Measurements from ENCODE around the gene CHTOP.

The CHTOP gene

DNA sequence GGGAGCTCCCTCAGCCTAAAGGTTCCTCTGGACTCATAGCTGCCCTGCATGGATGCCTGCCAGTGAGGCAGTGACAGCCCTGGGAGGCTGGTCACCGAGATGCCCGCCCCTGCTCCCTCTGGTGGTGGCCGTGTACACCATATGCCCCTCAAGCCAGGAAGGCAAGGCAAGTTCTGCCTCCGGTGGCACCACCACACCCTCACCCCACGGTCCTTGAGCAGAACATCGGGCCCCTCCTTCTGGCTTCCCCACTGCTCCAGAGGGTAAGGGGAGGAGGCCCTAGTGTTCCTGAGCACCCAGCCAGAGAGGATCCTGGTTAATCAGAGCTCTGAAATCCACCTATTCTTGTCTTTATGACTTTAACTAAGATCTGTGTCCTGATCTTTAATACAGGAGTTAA lies 16.2 kb upstream of the CHTOP start:
- DNase-seq (ENCODE audit: low spot score): peak; percentile 73

DNA sequence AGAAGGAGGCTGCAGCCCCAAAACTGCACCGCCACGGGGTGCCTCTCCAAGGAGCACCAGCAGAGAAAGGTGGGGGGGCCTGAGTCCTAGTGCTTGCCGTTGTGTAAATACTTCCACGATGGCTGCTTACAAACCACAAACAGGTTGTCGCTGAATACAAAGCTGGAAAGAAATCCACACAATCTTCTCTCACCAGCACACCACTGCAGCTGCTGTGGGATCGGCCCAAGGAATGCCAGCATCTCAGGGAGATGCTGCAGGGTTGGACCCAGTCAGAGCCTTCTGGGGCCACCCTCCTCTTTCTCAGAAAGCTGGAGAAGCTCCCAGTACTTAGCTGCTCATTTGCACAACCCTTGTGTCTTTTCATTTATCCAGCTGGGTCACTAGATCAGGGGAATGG lies 14.7 kb upstream of the CHTOP start:
- H3K9me3 Mint-ChIP-seq: no peaks in the 10 kb centered on the region
- no peak for DNase-seq (ENCODE audit: low spot score)
- no peaks in the 10 kb centered on the region for H3K27me3 Mint-ChIP-seq (ENCODE audit: low read depth)
- no peaks in the 10 kb centered on the region for H3K36me3 Mint-ChIP-seq (ENCODE audit: low read depth)
- peaks cover 7% of the 10 kb centered on the region for H3K4me1 Mint-ChIP-seq (ENCODE audit: low read depth)
- H3K4me3 Mint-ChIP-seq: no peak overlapping the region
- no peak overlapping the region for H3K27ac Mint-ChIP-seq

More for the DNA sequence above, 16.2 kb upstream of the CHTOP start:
- no peaks in the 10 kb centered on the region for H3K9me3 Mint-ChIP-seq
- H3K4me3 Mint-ChIP-seq: no peak overlapping the region
- H3K36me3 Mint-ChIP-seq (ENCODE audit: low read depth): no peaks in the 10 kb centered on the region
- H3K4me1 Mint-ChIP-seq (ENCODE audit: low read depth): peaks cover 7% of the 10 kb centered on the region
- H3K27me3 Mint-ChIP-seq (ENCODE audit: low read depth): no peaks in the 10 kb centered on the region
- peak overlapping the region; percentile 6 for H3K27ac Mint-ChIP-seq

DNA sequence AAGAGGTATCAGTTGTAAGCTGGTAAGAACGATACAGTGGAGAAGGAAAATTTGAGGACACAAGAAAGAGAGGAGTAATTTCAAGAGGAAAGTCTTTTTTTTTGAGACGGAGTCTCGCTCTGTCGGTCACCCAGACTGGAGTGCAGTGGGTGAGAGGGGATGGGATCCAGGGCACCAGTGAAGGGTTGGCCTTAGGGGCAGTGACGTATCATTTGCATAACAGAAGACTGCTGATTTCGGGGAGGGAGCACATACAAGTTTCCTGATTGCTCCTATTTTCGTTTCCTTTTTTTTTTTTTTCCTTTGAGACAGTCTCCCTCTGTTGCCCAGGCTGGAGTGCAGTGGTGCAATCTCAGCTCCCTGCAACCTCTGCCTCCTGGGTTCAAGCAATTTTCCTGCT lies 10.8 kb upstream of the CHTOP start:
- Mint-ChIP-seq H3K36me3 (ENCODE audit: low read depth) (no peaks in the 10 kb centered on the region), H3K27ac (no peak overlapping the region), H3K27me3 (ENCODE audit: low read depth) (no peaks in the 10 kb centered on the region), H3K9me3 (no peaks in the 10 kb centered on the region), H3K4me1 (ENCODE audit: low read depth) (no peaks in the 10 kb centered on the region), H3K4me3 (no peak overlapping the region)
- DNase-seq (ENCODE audit: low spot score): no peak

- DNase-seq (ENCODE audit: low spot score): no peak
- no peaks in the 10 kb centered on the region for H3K36me3 Mint-ChIP-seq (ENCODE audit: low read depth)
- H3K9me3 Mint-ChIP-seq: no peaks in the 10 kb centered on the region
- no peaks in the 10 kb centered on the region for H3K4me1 Mint-ChIP-seq (ENCODE audit: low read depth)
- H3K27ac Mint-ChIP-seq: no peak overlapping the region
- H3K4me3 Mint-ChIP-seq: no peak overlapping the region
- H3K27me3 Mint-ChIP-seq (ENCODE audit: low read depth): no peaks in the 10 kb centered on the region
These were observed 8.8 kb upstream of the CHTOP start for GRCh38 chr1:153624965-153625611.

DNA sequence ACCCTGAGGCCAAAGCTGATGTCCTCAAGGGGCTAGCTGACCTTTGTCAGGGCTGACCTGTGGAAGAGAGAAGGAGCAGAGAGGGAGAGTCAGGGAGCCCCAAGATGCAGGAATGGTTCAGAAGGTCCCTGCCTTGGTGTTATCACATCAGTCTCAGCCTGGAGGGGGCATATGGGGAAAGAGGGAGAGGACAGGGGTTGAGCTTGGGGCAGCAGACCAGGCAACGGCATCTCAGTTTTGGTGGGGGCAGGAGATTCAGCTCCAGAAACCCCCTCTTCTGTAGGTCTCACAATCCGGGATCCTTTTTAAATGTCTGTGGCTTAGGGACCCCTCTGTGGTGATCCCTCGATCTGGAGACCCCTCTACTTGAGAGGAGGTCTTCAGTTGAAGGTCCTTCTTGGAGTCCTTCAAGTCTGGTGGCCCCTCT lies 7.4 kb upstream of the CHTOP start:
- Mint-ChIP-seq H3K4me1 (ENCODE audit: low read depth) (peaks cover 3% of the 10 kb centered on the region), H3K36me3 (ENCODE audit: low read depth) (no peaks in the 10 kb centered on the region), H3K4me3 (no peak overlapping the region), H3K27me3 (ENCODE audit: low read depth) (no peaks in the 10 kb centered on the region), H3K9me3 (no peaks in the 10 kb centered on the region), H3K27ac (no peak overlapping the region)
- no peak for DNase-seq (ENCODE audit: low spot score)

DNA sequence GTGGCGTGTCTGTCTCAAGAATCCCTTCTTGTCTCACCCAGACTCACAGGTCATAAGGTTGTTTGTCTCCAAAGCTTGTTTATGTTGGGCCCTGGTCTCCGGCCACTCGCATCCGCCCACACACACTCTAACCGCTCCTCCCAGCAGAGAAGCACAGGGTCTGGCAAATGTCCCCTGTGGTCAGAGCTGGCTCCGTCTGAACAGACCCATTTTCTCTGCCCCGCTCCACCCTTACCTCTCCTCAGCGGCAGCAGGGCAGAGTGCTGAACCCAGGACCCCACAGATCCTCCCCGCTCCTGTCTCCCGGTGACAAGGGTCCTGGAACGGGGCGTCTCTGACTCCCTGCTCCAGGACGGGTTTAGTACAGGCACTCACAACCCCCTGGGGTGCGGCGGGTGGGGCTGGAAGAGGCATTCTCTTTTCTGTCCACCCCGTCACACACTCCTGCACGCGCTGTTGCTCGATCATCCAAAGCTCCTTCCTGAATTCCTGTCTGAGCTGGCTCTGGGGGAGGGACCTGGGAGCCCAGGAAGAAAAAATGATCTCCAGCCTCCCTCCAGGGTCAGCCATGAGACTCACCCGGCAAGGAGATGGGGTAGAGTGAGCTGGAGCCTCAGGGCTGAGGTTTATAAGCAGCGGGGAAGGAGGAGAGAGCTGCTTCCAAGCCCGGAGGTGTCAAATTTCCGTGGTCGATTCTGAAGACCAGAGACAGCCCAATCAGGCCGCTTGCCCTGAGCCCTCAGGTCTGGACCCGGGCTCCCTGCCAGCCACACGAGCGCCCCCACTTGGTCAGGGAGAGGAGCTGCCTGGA lies 6.8 kb upstream of the CHTOP start, which contains the start of gene S100A13:
Gene S100A13, minus strand, starts transcription at position 602 of the 811 bp plus-strand sequence. CDS start 1,033 bp downstream, outside the sequence.
- peak within 1 kb of the TSS; percentile 13 for H3K27ac Mint-ChIP-seq
- no peaks in the 10 kb centered on the region for H3K9me3 Mint-ChIP-seq
- DNase-seq (ENCODE audit: low spot score): no peak
- H3K36me3 Mint-ChIP-seq (ENCODE audit: low read depth): no peaks in the 10 kb centered on the region
- H3K4me1 Mint-ChIP-seq (ENCODE audit: low read depth): peaks cover 7% of the 10 kb centered on the region
- no peaks in the 10 kb centered on the region for H3K27me3 Mint-ChIP-seq (ENCODE audit: low read depth)
- H3K4me3 Mint-ChIP-seq: no peak within 1 kb of the TSS

DNA sequence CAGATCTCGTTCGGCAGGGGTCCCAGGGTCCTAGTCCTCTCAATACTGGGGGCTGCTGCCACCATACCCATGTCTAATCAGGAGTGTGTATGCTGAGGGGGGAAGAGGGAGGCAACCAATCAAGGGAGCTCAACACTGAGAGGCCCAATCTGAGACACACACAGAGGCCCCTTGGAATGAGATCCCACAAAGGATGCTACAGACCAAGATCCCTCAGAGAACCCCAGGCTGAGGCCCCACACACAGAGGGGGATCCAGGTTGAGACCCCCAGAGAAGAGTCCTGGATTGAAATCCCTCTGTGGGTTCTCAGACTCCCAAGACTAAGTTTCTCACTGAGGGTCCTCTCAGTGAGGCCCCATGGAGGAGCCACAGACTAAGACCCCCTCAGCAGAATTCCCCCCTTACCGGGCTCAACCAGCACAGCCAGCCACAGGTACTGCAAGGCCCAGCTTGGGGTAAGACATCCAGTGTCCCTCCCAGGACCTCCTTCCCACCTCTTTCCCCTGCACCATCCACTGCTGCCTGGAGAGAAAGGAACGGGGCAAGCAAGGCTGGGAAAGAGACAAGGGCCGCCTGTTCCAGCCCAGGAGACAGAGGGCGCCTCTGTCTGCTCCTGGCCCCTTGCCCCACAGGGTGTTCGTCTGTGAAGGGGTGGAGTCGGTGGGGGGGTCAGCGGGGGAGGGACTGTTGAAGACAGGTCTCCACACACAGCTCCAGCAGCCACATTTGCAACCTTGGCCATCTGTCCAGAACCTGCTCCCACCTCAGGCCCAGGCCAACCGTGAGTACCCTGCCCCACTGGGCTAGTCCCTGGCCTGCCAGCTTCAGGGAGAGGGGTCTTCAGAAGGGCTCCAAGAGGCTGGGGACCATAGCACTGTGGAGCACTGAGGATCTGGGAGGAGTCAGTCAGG lies 5.9 kb upstream of the CHTOP start, which contains the start of gene S100A1:
Gene S100A1, plus strand, starts transcription at position 720 of the 912 bp plus-strand sequence. CDS start 2,088 bp downstream, outside the sequence.
- peaks cover 10% of the 10 kb centered on the region for H3K4me1 Mint-ChIP-seq (ENCODE audit: low read depth)
- H3K4me3 Mint-ChIP-seq: no peak within 1 kb of the TSS
- H3K9me3 Mint-ChIP-seq: no peaks in the 10 kb centered on the region
- H3K27ac Mint-ChIP-seq: peak within 1 kb of the TSS; percentile 13
- DNase-seq (ENCODE audit: low spot score): no peak
- H3K36me3 Mint-ChIP-seq (ENCODE audit: low read depth): no peaks in the 10 kb centered on the region
- no peaks in the 10 kb centered on the region for H3K27me3 Mint-ChIP-seq (ENCODE audit: low read depth)

DNA sequence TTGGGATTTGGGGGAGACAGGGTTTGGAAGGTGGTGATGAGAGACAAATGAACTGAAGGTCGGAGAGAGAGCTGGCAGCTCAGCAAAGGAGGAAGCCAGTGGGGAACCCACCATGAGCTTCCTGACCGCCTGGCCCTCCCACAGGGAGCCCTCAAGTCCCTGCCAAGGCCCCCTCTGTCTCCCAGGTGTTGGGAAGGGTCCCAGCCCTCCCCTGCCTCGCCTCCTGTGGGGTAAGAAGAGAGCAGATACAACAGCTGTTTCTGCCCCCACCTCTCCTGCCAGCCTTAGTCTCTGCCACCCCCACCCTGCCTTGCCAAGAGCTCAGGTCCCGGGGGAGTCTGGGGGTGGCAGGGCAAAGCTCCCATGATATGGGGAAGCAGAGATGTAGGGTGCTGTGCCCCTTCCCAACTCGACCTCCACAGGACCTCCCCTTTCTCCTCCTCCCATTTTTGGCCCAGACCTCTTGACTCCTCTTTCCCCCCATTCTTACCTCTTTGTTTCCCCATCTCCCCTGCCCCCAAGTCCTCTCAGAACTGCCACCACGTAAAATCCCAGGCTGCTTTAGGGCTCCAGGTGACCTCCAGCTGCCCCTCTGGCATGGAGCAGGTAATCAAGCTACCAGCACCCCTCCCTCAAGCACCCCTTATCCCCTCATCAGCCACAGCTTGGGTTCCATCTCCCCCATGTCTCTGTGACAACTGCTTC lies 5.1 kb upstream of the CHTOP start:
- H3K4me1 Mint-ChIP-seq (ENCODE audit: low read depth): peaks cover 18% of the 10 kb centered on the region
- no peak overlapping the region for H3K27ac Mint-ChIP-seq
- no peaks in the 10 kb centered on the region for H3K9me3 Mint-ChIP-seq
- H3K4me3 Mint-ChIP-seq: no peak overlapping the region
- no peaks in the 10 kb centered on the region for H3K36me3 Mint-ChIP-seq (ENCODE audit: low read depth)
- no peaks in the 10 kb centered on the region for H3K27me3 Mint-ChIP-seq (ENCODE audit: low read depth)
- no peak for DNase-seq (ENCODE audit: low spot score)

GRCh38 chr1:153629343-153629665 lies 4.6 kb upstream of the CHTOP start:
- H3K27me3 Mint-ChIP-seq (ENCODE audit: low read depth): no peaks in the 10 kb centered on the region
- no peak overlapping the region for H3K4me3 Mint-ChIP-seq
- no peak overlapping the region for H3K27ac Mint-ChIP-seq
- DNase-seq (ENCODE audit: low spot score): no peak
- no peaks in the 10 kb centered on the region for H3K9me3 Mint-ChIP-seq
- peaks cover 18% of the 10 kb centered on the region for H3K4me1 Mint-ChIP-seq (ENCODE audit: low read depth)
- peaks cover under 1% of the 10 kb centered on the region for H3K36me3 Mint-ChIP-seq (ENCODE audit: low read depth)

DNA sequence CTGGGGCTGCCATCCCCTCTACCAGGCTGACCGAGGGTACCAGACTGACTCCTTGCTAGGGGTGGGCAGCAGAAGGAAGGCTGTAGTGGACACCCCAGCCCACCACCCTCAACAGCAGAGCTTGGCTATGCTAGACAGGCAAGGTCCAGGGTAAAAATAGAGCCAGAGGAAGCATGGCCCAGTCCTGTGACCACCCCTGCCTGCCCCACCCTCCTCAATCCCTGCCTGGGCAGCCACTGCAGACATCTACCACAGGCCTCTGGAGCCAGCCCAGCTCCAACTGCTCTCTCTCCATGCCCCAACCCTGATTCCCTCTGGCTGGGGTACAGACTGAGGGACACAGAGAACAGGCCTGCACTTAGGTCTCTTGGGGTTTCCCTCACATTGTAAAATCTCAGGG lies 3.9 kb upstream of the CHTOP start:
- no peak for DNase-seq (ENCODE audit: low spot score)
- Mint-ChIP-seq H3K4me1 (ENCODE audit: low read depth) (peaks cover 18% of the 10 kb centered on the region), H3K27ac (no peak overlapping the region), H3K36me3 (ENCODE audit: low read depth) (peaks cover 4% of the 10 kb centered on the region), H3K4me3 (no peak overlapping the region), H3K27me3 (ENCODE audit: low read depth) (no peaks in the 10 kb centered on the region), H3K9me3 (no peaks in the 10 kb centered on the region)

DNA sequence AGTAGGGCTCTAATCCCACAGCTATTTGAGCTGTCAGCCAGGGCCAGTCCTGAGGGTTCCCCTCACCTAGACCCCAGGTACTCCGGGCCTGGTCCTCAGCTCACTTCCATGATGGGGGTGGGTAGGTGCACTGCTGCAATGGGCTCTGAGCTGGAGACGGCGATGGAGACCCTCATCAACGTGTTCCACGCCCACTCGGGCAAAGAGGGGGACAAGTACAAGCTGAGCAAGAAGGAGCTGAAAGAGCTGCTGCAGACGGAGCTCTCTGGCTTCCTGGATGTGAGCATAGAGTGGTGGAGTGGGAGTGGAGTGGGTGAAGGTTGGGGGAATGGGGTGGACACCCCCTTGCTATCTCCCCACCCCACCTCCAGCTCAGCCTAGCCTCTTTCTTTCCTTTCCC lies 3.5 kb upstream of the CHTOP start:
- Mint-ChIP-seq H3K27ac (no peak overlapping the region), H3K27me3 (ENCODE audit: low read depth) (no peaks in the 10 kb centered on the region), H3K9me3 (no peaks in the 10 kb centered on the region), H3K36me3 (ENCODE audit: low read depth) (peaks cover 5% of the 10 kb centered on the region), H3K4me1 (ENCODE audit: low read depth) (peaks cover 19% of the 10 kb centered on the region), H3K4me3 (no peak overlapping the region)
- DNase-seq (ENCODE audit: low spot score): no peak

DNA sequence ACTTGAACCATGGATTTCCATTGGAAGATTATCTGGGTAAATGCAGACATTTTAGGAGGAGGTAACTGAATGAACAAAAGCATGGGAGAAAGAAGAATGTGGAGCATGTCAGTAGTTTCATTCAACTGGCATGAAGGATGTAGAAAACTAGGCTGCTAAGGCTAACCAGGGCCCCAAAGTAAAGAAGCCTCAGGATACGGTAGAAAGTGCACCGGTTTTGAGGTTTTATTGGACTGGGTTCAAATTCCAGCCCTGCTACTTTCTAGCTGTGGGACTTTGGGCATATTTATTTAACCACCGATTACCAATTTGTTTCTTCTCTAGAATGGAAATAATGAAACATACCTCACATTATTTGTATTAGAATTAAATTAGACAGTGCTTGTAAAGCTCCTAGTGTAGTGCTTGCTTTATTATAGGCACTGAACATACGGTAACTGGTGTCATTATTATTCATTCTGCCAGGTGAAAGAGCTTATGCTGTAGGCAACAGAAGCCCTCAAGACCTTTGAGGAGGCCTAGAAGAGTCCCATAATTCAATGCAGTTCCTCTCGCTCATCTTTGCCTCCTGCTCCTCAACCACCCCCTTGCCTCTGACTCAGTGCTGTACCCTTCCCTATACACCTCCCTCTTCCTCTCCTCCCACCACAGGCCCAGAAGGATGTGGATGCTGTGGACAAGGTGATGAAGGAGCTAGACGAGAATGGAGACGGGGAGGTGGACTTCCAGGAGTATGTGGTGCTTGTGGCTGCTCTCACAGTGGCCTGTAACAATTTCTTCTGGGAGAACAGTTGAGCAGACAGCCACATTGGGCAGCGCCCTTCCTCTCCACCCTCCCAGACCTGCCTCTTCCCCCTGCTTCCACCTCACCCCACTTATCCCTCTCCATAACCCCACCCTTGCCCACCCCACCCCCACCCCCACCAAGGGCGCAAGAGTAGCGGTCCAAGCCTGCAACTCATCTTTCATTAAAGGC lies 2.5 kb upstream of the CHTOP start:
- peaks cover 9% of the 10 kb centered on the region for H3K36me3 Mint-ChIP-seq (ENCODE audit: low read depth)
- H3K4me1 Mint-ChIP-seq (ENCODE audit: low read depth): peaks cover 21% of the 10 kb centered on the region
- no peaks in the 10 kb centered on the region for H3K9me3 Mint-ChIP-seq
- DNase-seq (ENCODE audit: low spot score): no peak
- no peaks in the 10 kb centered on the region for H3K27me3 Mint-ChIP-seq (ENCODE audit: low read depth)
- H3K4me3 Mint-ChIP-seq: no peak overlapping the region
- peak overlapping the region; percentile 29 for H3K27ac Mint-ChIP-seq
